HUES48 (cell line): ENCODE data around the gene VPS37D.
"Not testable (repeated sequence)": the region's sequence is repeated elsewhere in the genome, so short reads cannot be mapped to it uniquely, and the experiment has no call there.

Source experiments
- H3K27ac ChIP-seq: one replicate; pipeline ENCODE4 v1.7.0; 2013; ENCODE audit warnings: low read depth, low read length, inconsistent platforms
- H3K27me3 ChIP-seq: 2 replicates; pipeline ENCODE4 v1.6.1; 2013; ENCODE audit warnings: mild to moderate bottlenecking, low read length; ENCODE audit not compliant: control insufficient read depth, insufficient read depth
- H3K36me3 ChIP-seq: 2 replicates; pipeline ENCODE4 v1.6.1; 2013; ENCODE audit warnings: low read length; ENCODE audit not compliant: control insufficient read depth, insufficient read depth
- H3K4me1 ChIP-seq: 2 replicates; pipeline ENCODE4 v1.6.1; 2013; ENCODE audit warnings: mild to moderate bottlenecking, low read length; ENCODE audit not compliant: control insufficient read depth, insufficient read depth
- H3K4me3 ChIP-seq: 2 replicates; pipeline ENCODE4 v1.5.1; 2013; ENCODE audit warnings: mild to moderate bottlenecking, low read depth, low read length
- H3K9ac ChIP-seq: 2 replicates; pipeline ENCODE4 v1.6.1; 2013; ENCODE audit warnings: mild to moderate bottlenecking, low read depth, low read length, moderate library complexity
- H3K9me3 ChIP-seq: 2 replicates; pipeline ENCODE4 v1.6.1; 2013; ENCODE audit warnings: low read length; ENCODE audit not compliant: control insufficient read depth, insufficient read depth

The VPS37D gene

DNA sequence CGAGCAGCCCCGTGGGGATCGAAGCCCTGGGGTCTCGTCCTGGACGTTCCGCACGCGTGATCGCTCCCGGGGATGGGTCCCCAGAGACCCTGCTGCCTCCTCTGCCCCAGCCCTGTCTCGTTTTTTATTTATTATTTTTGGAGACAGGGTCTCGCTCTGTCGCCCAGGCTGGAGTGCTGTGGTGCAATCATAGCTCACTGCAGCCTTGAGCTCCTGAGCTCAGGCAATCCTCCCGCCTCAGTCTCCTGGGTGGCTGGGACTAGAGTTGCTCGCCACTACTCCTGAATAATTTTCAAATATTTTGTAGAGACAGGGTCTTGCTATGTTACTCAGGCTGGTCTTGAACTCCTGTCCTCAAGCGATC, 52.2 kb downstream of the VPS37D start:
- Histone ChIP-seq H3K9me3 (no peaks in the 10 kb centered on the region), H3K4me3 (peak overlapping the region; percentile 53), H3K36me3 (no peaks in the 10 kb centered on the region), H3K27ac (no peak overlapping the region), H3K4me1 (no peaks in the 10 kb centered on the region), H3K27me3 (peaks cover 17% of the 10 kb centered on the region; the same call in 1 of the 2 replicates), H3K9ac (no peak overlapping the region)

- peaks cover 17% of the 10 kb centered on the region; the same call in 1 of the 2 replicates for H3K27me3 ChIP-seq
- not testable (repeated sequence) for H3K9ac ChIP-seq, H3K4me1 ChIP-seq
Measured at GRCh38 chr7:73720443-73720842, 52.8 kb downstream of the VPS37D start.

GRCh38 chr7:73721377-73721817, 53.8 kb downstream of the VPS37D start:
- H3K27me3 ChIP-seq: peaks cover 17% of the 10 kb centered on the region; the same call in 1 of the 2 replicates
- H3K27ac ChIP-seq: no peak overlapping the region
- H3K4me3 ChIP-seq: no peak overlapping the region
- H3K36me3 ChIP-seq: no peaks in the 10 kb centered on the region
- no peaks in the 10 kb centered on the region for H3K4me1 ChIP-seq
- H3K9me3 ChIP-seq: no peaks in the 10 kb centered on the region
- no peak overlapping the region for H3K9ac ChIP-seq

More at GRCh38 chr7:73720443-73720842, 52.8 kb downstream of the VPS37D start:
- not testable (repeated sequence) for H3K27ac ChIP-seq, H3K4me3 ChIP-seq, H3K9me3 ChIP-seq, H3K36me3 ChIP-seq
